Naive thymus-derived CD8-positive, alpha-beta T cell (primary cell): ENCODE data around the gene GPR27. TPM values are rescaled to one million over a fixed set of nuclear protein-coding genes. Genes with fewer than 3 reads are reported as not detected.
A peak's percentile ranks its signal among the peaks of the same experiment; 100 is the strongest.

Experiments used
- ATAC-seq, 2 donors: fragments of 150-1000 bp; cut with Tn5 transposase in 1 of 2; sonication (Bioruptor Pico), chemical (Tn5 transposase) in 1 of 2; 1 replicate in 1 of 2; 2 replicates in 1 of 2; pipeline ENCODE4 v1.10.0; 2021; ENCODE audit warnings: mild to moderate bottlenecking in 2 of 2, moderate library complexity in 2 of 2
- POLR2A ChIA-PET: fragments of 350-600 bp; sonication (Branson Sonifier 250); formaldehyde crosslinking; loops from one replicate; lab custom pipeline; 2021; ENCODE audit warnings: antibody characterized with exemption; lab: Charles Lee
- DNase-seq, 10 donors: peaks; one replicate each; pipeline versions ENCODE4 v3.0.0 to v3.0.0-alpha.2; 2020 to 2022
- H3K27ac Mint-ChIP-seq, 10 donors: one replicate each; pipeline ENCODE4 v1.8.0; 2020 to 2022; ENCODE audit warnings: mild to moderate bottlenecking in 10 of 10, mixed read lengths in 10 of 10, moderate library complexity in 4 of 10, inconsistent platforms in 1 of 10
- H3K27me3 Mint-ChIP-seq, 5 donors: one replicate each; pipeline ENCODE4 v1.8.0; 2021 to 2022; ENCODE audit warnings: mixed read lengths in 5 of 5
- H3K36me3 Mint-ChIP-seq, 3 donors: one replicate each; pipeline ENCODE4 v1.8.0; 2020 to 2022; ENCODE audit warnings: mixed read lengths in 3 of 3, mild to moderate bottlenecking in 2 of 3, inconsistent platforms in 1 of 3
- H3K4me1 Mint-ChIP-seq, 4 donors: one replicate each; pipeline ENCODE4 v1.8.0; 2021 to 2022; ENCODE audit warnings: mixed read lengths in 4 of 4
- H3K4me3 Mint-ChIP-seq, 10 donors: one replicate each; pipeline ENCODE4 v1.8.0; 2020 to 2022; ENCODE audit warnings: mild to moderate bottlenecking in 10 of 10, mixed read lengths in 10 of 10, moderate library complexity in 6 of 10, inconsistent platforms in 1 of 10
- H3K9me3 Mint-ChIP-seq, 9 donors: one replicate each; pipeline ENCODE4 v1.8.0; 2020 to 2022; ENCODE audit warnings: mixed read lengths in 9 of 9, mild to moderate bottlenecking in 3 of 9, inconsistent platforms in 1 of 9, moderate library complexity in 1 of 9
- polyA plus RNA-seq, 3 donors: library from polyadenylated mRNA; unstranded; fragments of 300-500 nt; fragmentation: Illumina TruSeq; gene quantifications; one replicate each; pipeline ENCODE4 v1.2.3, GENCODE V29; 2021
- total RNA-seq, 8 experiments: library from RNA in 2 of 8; stranded (reverse) in 2 of 8; gene quantifications; one replicate each; pipeline ENCODE4 v1.2.3 and lab custom pipeline; 2021 to 2026

GPR27 gene
- total RNA-seq (under 1 TPM in 1 of 2 experiments, not detected in 1; 0.16 TPM), polyA plus RNA-seq (under 1 TPM; 0.11 to 0.87 (median 0.18) TPM), total RNA-seq (lab: John Stamatoyannopoulos, UW) (0 to 1.9 (median 0.07) reads per million in 6 experiments)

- peak; percentile 61 to 73 for ATAC-seq
- H3K9me3 Mint-ChIP-seq = no peaks in the 10 kb centered on the region
- peak within 1 kb of the TSS in 1 of 10 donors; percentile 24 for H3K27ac Mint-ChIP-seq
- peak within 1 kb of the TSS; percentile 28 to 85 (median 68) for H3K4me3 Mint-ChIP-seq
- POLR2A ChIA-PET = no interaction called here
- H3K36me3 Mint-ChIP-seq = no peaks in the 10 kb centered on the region
- H3K27me3 Mint-ChIP-seq = peaks cover 22 to 53% (median 35%) of the 10 kb centered on the region in 5 donors
- H3K4me1 Mint-ChIP-seq = peaks cover 0 to 12% (median 8%) of the 10 kb centered on the region in 4 donors
- peak in 4 of 10 donors; percentile 14 to 29 (median 16) for DNase-seq
Measured at GRCh38 chr3:71753701-71754609, at the start of gene GPR27. GPR27 (plus strand) TSS chr3:71753855; CDS start chr3:71754050, 195 bp downstream.

GRCh38 chr3:71704915-71705314, 48.7 kb upstream of the GPR27 start:
- POLR2A ChIA-PET = no interaction called here
- H3K36me3 Mint-ChIP-seq = peaks cover 0 to 56% (median 14%) of the 10 kb centered on the region in 3 donors
- no peaks in the 10 kb centered on the region for H3K27me3 Mint-ChIP-seq
- peak overlapping the region in 1 of 10 donors; percentile 30 for H3K4me3 Mint-ChIP-seq
- peaks cover 20 to 69% (median 60%) of the 10 kb centered on the region in 4 donors for H3K4me1 Mint-ChIP-seq
- H3K27ac Mint-ChIP-seq = peak overlapping the region in 7 of 10 donors; percentile 25 to 80 (median 41)
- no peaks in the 10 kb centered on the region for H3K9me3 Mint-ChIP-seq
- ATAC-seq (no peak), DNase-seq (no peak)

- H3K9me3 Mint-ChIP-seq = no peaks in the 10 kb centered on the region
- no peak for DNase-seq
- no peak for ATAC-seq
- H3K27me3 Mint-ChIP-seq = no peaks in the 10 kb centered on the region
- POLR2A ChIA-PET = interaction anchor here (0.6 kb wide), 1 partner anchor 772 kb away, joined by 3 read pairs; no protein-coding TSS in a partner anchor
- H3K27ac Mint-ChIP-seq = peak overlapping the region in 7 of 10 donors; percentile 9 to 84 (median 40)
- H3K4me3 Mint-ChIP-seq = no peak overlapping the region
- peaks cover 0 to 55% (median 14%) of the 10 kb centered on the region in 3 donors for H3K36me3 Mint-ChIP-seq
- peaks cover 20 to 73% (median 65%) of the 10 kb centered on the region in 4 donors for H3K4me1 Mint-ChIP-seq
Measured at GRCh38 chr3:71705681-71706080, 48.0 kb upstream of the GPR27 start.

- Mint-ChIP-seq H3K9me3 (no peaks in the 10 kb centered on the region), H3K4me1 (peaks cover 14 to 69% (median 61%) of the 10 kb centered on the region in 4 donors), H3K36me3 (peaks cover 0 to 50% (median 14%) of the 10 kb centered on the region in 3 donors), H3K27ac (peak overlapping the region in 2 of 10 donors; percentile 9 to 39), H3K27me3 (no peaks in the 10 kb centered on the region), H3K4me3 (no peak overlapping the region)
- POLR2A ChIA-PET = no interaction called here
- ATAC-seq (no peak), DNase-seq (no peak)
Measured at GRCh38 chr3:71707595-71707994, 46.1 kb upstream of the GPR27 start.

GRCh38 chr3:71708476-71709105, 45.1 kb upstream of the GPR27 start:
- Mint-ChIP-seq H3K36me3 (peaks cover 0 to 50% (median 14%) of the 10 kb centered on the region in 3 donors), H3K4me3 (no peak overlapping the region), H3K9me3 (no peaks in the 10 kb centered on the region), H3K27me3 (no peaks in the 10 kb centered on the region), H3K27ac (no peak overlapping the region), H3K4me1 (peaks cover 17 to 69% (median 61%) of the 10 kb centered on the region in 4 donors)
- DNase-seq (no peak), ATAC-seq (no peak)
- POLR2A ChIA-PET = interaction anchor here (0.6 to 1.2 kb wide), 2 partner anchors 16 to 71 kb away, joined by 3 to 8 read pairs; partner anchors contain the start of gene EIF4E3

- H3K27me3 Mint-ChIP-seq = no peaks in the 10 kb centered on the region
- POLR2A ChIA-PET = no interaction called here
- ATAC-seq (no peak), DNase-seq (no peak)
- H3K9me3 Mint-ChIP-seq = no peaks in the 10 kb centered on the region
- H3K27ac Mint-ChIP-seq = peak overlapping the region in 7 of 10 donors; percentile 4 to 78 (median 55)
- H3K4me3 Mint-ChIP-seq = peak overlapping the region in 2 of 10 donors; percentile 24 to 33
- H3K36me3 Mint-ChIP-seq = peaks cover 0 to 52% (median 8%) of the 10 kb centered on the region in 3 donors
- peaks cover 8 to 70% (median 62%) of the 10 kb centered on the region in 4 donors for H3K4me1 Mint-ChIP-seq
Measured at GRCh38 chr3:71709908-71710511, 43.6 kb upstream of the GPR27 start.

- Mint-ChIP-seq H3K4me3 (no peak overlapping the region), H3K4me1 (peaks cover 10 to 70% (median 63%) of the 10 kb centered on the region in 4 donors), H3K9me3 (no peaks in the 10 kb centered on the region), H3K36me3 (peaks cover 0 to 43% (median 4%) of the 10 kb centered on the region in 3 donors), H3K27ac (peak overlapping the region in 9 of 10 donors; percentile 0 to 71 (median 52)), H3K27me3 (no peaks in the 10 kb centered on the region)
- DNase-seq = peak in 3 of 10 donors; percentile 53 to 59 (median 54)
- ATAC-seq = peak; percentile 52 to 77
- POLR2A ChIA-PET = interaction anchor here (1.0 kb wide), 1 partner anchor 14 kb away, joined by 5 read pairs; the partner anchor contains the start of gene EIF4E3
Measured at GRCh38 chr3:71710906-71711494, 42.7 kb upstream of the GPR27 start.

GRCh38 chr3:71713041-71713440, 40.6 kb upstream of the GPR27 start:
- Mint-ChIP-seq H3K9me3 (no peaks in the 10 kb centered on the region), H3K4me3 (no peak overlapping the region), H3K4me1 (peaks cover 13 to 85% (median 76%) of the 10 kb centered on the region in 4 donors), H3K27ac (peak overlapping the region in 6 of 10 donors; percentile 23 to 74 (median 58)), H3K36me3 (peaks cover 0 to 27% (median 6%) of the 10 kb centered on the region in 3 donors), H3K27me3 (no peaks in the 10 kb centered on the region)
- DNase-seq (no peak), ATAC-seq (no peak)
- POLR2A ChIA-PET = interaction anchor here (1.4 kb wide), 1 partner anchor 12 kb away, joined by 4 read pairs; no protein-coding TSS in a partner anchor

GRCh38 chr3:71714595-71714994, 39.1 kb upstream of the GPR27 start:
- H3K27me3 Mint-ChIP-seq = no peaks in the 10 kb centered on the region
- peaks cover 25 to 90% (median 87%) of the 10 kb centered on the region in 4 donors for H3K4me1 Mint-ChIP-seq
- ATAC-seq (no peak), DNase-seq (no peak)
- peak overlapping the region in 9 of 10 donors; percentile 9 to 73 (median 23) for H3K27ac Mint-ChIP-seq
- no peaks in the 10 kb centered on the region for H3K9me3 Mint-ChIP-seq
- H3K4me3 Mint-ChIP-seq = peak overlapping the region in 2 of 10 donors; percentile 1 to 36
- peaks cover 0 to 20% (median 6%) of the 10 kb centered on the region in 3 donors for H3K36me3 Mint-ChIP-seq
- POLR2A ChIA-PET = interaction anchor here (1.3 kb wide), 1 partner anchor 10 kb away, joined by 4 read pairs; the partner anchor contains the start of gene EIF4E3

- DNase-seq (peak in 3 of 10 donors; percentile 19 to 30 (median 23)), ATAC-seq (peak in 1 of 2 donors; percentile 42)
- Mint-ChIP-seq H3K27me3 (no peaks in the 10 kb centered on the region), H3K9me3 (no peaks in the 10 kb centered on the region), H3K4me1 (peaks cover 38 to 95% (median 89%) of the 10 kb centered on the region in 4 donors), H3K4me3 (peak overlapping the region in 6 of 10 donors; percentile 28 to 68 (median 48)), H3K36me3 (peaks cover 0 to 21% (median 5%) of the 10 kb centered on the region in 3 donors), H3K27ac (peak overlapping the region in 7 of 10 donors; percentile 55 to 92 (median 82))
- POLR2A ChIA-PET = interaction anchor here (0.7 to 2.0 kb wide), 2 partner anchors 11 to 646 kb away, joined by 3 to 4 read pairs; no protein-coding TSS in a partner anchor
Measured at GRCh38 chr3:71718072-71718471, 35.6 kb upstream of the GPR27 start.

- Mint-ChIP-seq H3K9me3 (no peaks in the 10 kb centered on the region), H3K27me3 (no peaks in the 10 kb centered on the region), H3K27ac (peak overlapping the region; percentile 88 to 98 (median 96)), H3K4me1 (peaks cover 45 to 85% (median 71%) of the 10 kb centered on the region in 4 donors), H3K36me3 (peaks cover 0 to 14% (median 5%) of the 10 kb centered on the region in 3 donors), H3K4me3 (peak overlapping the region; percentile 40 to 95 (median 74))
- POLR2A ChIA-PET = interaction anchor here (1.1 kb wide), 1 partner anchor 9 kb away, joined by 6 read pairs; no protein-coding TSS in a partner anchor
- DNase-seq (no peak), ATAC-seq (no peak)
Measured at GRCh38 chr3:71721002-71721401, 32.7 kb upstream of the GPR27 start.
